NT2/D1 (cell line): ENCODE measurements around the gene SRPRA.
A peak's percentile ranks its signal among the peaks of the same experiment; 100 is the strongest.

Experiments
- DNase-seq: peaks from one replicate; pipeline ENCODE4 v3.0.0-alpha.2; 2011; ENCODE audit warnings: low read depth, low spot score
- H3K27me3 ChIP-seq: 2 replicates; pipeline ENCODE4 v1.6.0; 2011; ENCODE audit warnings: mild to moderate bottlenecking; ENCODE audit not compliant: insufficient read length, insufficient read depth
- H3K36me3 ChIP-seq: 2 replicates; pipeline ENCODE4 v1.6.1; 2011; ENCODE audit warnings: mild to moderate bottlenecking, low read length, mixed read lengths; ENCODE audit not compliant: insufficient read depth, insufficient read length
- H3K4me1 ChIP-seq: 2 replicates; pipeline ENCODE4 v1.5.1; 2011; ENCODE audit not compliant: insufficient read depth, insufficient read length
- H3K4me3 ChIP-seq: 2 replicates; pipeline ENCODE4 v1.5.1; 2011; ENCODE audit warnings: low read depth; ENCODE audit not compliant: insufficient read length
- H3K9ac ChIP-seq: 2 replicates; pipeline ENCODE4 v1.6.0; 2011; ENCODE audit warnings: low read depth; ENCODE audit not compliant: insufficient read length
- H3K9me3 ChIP-seq: 2 replicates; pipeline ENCODE4 v1.5.1; 2011; ENCODE audit warnings: mild to moderate bottlenecking, low read length; ENCODE audit not compliant: insufficient read depth
- SUZ12 ChIP-seq: IDR thresholded peaks from 2 replicates; pipeline ENCODE4 v1.6.1; 2011; ENCODE audit not compliant: insufficient read length, insufficient read depth; ENCODE audit errors: extremely low read depth
- YY1 ChIP-seq: IDR thresholded peaks from 2 replicates; pipeline ENCODE4 v1.6.1; 2011; ENCODE audit not compliant: insufficient read length, insufficient read depth
- ZNF274 ChIP-seq: IDR thresholded peaks from 2 replicates; pipeline ENCODE4 v1.6.1; 2011; ENCODE audit warnings: mild to moderate bottlenecking, low read depth, low read length

SRPRA gene

DNA sequence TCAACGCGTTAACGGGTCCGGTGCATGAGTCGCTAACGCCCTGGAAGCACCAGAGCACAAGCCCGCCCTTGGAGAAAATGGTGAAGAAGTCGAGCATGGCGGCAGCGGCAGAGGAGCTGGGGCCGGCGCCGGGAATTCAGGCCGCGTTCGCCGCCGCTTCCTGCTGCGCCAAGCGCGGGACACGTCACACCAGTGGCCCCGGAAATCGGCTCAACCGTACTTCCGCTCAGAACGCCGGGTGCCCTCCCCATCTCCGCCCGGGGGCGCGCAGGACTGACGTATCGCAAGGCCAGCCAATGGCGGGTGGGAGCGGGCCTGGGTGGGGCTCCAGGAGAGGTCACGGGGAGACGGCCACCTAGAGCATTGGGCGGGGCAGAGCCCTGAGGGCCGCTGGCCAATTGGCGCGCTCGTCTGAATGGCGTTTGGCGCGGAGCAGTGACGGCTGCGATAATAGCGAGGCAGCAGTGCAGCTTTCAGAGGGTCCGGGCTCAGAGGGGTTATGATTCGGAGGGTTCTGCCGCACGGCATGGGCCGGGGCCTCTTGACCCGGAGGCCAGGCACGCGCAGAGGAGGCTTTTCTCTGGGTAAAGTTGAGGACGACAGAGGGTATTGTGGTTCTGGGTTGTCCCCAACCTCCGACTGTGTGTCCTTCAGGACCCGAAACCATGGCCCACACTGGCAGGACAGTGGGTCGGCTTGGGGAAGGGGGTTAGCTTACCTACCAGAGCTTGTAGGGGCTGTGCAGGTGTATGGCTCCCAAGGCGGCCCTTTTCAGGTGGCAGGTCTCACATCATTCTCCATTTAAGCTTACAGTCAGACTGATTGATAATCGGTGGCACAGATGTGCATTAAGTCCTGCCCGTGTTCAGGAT lies at the start of gene SRPRA, which contains the start of gene FOXRED1:
Gene SRPRA, minus strand, starts transcription at position 188 of the 872 bp plus-strand sequence. Its CDS starts 91 bp downstream, at position 97.
Gene FOXRED1, plus strand, starts transcription at position 447 of the 872 bp plus-strand sequence. Its CDS starts 53 bp downstream, at position 500.
- DNase-seq, result peak; percentile 98
- peak within 1 kb of the TSS; percentile 94 for H3K4me3 ChIP-seq
- peaks cover 65% of the 10 kb centered on the region for H3K36me3 ChIP-seq
- peak within 1 kb of the TSS; percentile 97 for H3K9ac ChIP-seq
- H3K4me1 ChIP-seq, result no peaks in the 10 kb centered on the region
- H3K9me3 ChIP-seq, result no peaks in the 10 kb centered on the region
- H3K27me3 ChIP-seq, result no peaks in the 10 kb centered on the region
- TF ChIP-seq YY1 (no peak), ZNF274 (no peak), SUZ12 (no peak)

DNA sequence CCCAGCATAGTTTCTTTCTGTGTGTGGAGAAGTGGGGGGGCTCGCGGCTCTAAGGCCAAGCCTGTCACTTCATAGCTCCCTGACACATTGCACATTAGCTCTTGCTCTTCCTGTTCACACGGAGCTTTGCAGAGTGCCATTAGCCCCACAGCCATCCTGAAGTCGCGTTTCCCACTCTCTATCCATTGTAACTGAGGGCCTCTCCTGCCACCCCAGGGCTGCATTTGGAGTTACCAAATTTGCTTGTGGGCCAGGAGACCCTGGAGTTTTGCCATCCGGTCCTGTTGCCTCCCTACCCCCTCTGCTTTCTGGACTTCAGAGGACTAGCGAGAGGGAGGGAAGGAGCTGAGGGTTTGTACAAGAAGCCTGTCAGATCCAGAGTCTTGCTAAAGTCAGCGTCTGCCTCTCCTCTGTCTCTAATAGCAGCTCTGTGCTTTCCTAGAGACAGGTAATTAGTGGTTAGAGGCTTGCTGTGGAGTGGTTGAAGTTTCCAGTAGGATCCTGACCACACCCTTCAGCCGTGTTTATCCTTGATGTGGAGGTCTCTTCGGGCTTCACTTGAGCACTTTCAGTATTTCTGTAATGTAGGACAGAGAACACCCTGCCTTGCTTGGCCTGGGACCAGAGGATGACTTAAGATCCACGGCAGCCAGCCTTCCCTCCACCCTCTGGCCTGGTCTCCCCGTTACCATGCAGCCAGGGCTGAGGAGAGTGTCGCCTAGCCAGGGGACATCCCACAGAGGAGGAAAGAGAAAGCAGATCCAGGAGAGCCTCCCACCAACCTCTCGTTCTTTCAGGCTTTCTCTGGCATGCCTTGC lies 49.3 kb upstream of the SRPRA start:
- Histone ChIP-seq H3K27me3 (no peaks in the 10 kb centered on the region), H3K36me3 (peaks cover 4% of the 10 kb centered on the region), H3K9me3 (no peaks in the 10 kb centered on the region), H3K4me3 (no peak overlapping the region), H3K4me1 (no peaks in the 10 kb centered on the region), H3K9ac (no peak overlapping the region)
- TF ChIP-seq SUZ12 (no peak), YY1 (no peak), ZNF274 (no peak)
- no peak for DNase-seq

GRCh38 chr11:126317432-126317755 lies 48.7 kb upstream of the SRPRA start:
- Histone ChIP-seq H3K27me3 (no peaks in the 10 kb centered on the region), H3K4me3 (no peak overlapping the region), H3K4me1 (no peaks in the 10 kb centered on the region), H3K9me3 (no peaks in the 10 kb centered on the region), H3K36me3 (peaks cover 4% of the 10 kb centered on the region), H3K9ac (no peak overlapping the region)
- no peak for DNase-seq
- TF ChIP-seq SUZ12, result no peak
- no peak for TF ChIP-seq ZNF274
- TF ChIP-seq YY1, result no peak

DNA sequence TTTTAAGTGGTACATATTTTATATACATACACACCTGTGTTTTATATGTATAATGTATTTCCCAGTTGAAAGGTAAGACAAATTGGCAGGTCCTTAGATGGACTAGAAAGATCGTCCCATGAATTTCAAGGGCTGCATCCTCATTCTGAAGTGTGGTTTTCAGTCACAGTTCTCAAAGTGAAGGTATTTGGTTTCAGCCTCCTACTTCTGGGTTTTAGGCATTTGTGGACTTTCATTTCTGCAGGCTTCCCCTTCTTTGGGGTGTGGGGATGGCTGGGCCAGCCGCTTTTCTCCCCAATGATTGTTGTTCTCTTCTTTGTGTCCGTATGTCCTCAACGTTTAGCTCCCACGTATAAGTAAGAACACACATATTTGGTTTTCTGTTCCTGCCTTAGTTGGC lies 45.1 kb upstream of the SRPRA start:
- Histone ChIP-seq H3K27me3 (no peaks in the 10 kb centered on the region), H3K36me3 (peaks cover 8% of the 10 kb centered on the region), H3K4me3 (no peak overlapping the region), H3K4me1 (no peaks in the 10 kb centered on the region), H3K9ac (no peak overlapping the region), H3K9me3 (no peaks in the 10 kb centered on the region)
- TF ChIP-seq YY1 (no peak), ZNF274 (no peak), SUZ12 (no peak)
- no peak for DNase-seq

DNA sequence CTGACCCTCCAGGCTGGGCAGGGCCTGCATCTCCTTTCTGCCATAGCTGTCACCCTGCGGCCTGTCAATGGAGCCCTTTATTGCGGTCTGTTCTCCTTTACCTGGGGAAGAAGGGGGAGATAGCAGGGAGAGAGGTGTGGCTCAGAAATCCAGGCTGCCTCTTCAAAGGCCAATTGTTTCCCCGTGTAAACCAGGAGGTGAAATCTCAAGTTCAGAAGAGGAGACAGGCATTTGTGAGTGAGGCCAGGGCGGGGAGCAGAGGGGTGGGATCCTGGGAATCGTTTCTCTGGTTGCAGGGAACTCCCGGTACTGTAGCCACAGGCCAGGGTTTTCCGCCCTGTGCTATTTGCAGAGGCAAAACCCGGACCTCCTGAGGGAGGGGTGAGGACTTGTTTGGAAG lies 44.3 kb upstream of the SRPRA start:
- Histone ChIP-seq H3K9me3 (no peaks in the 10 kb centered on the region), H3K27me3 (no peaks in the 10 kb centered on the region), H3K4me1 (no peaks in the 10 kb centered on the region), H3K36me3 (peaks cover 8% of the 10 kb centered on the region), H3K9ac (no peak overlapping the region), H3K4me3 (no peak overlapping the region)
- TF ChIP-seq YY1, result no peak
- TF ChIP-seq ZNF274, result no peak
- TF ChIP-seq SUZ12, result no peak
- DNase-seq, result no peak

GRCh38 chr11:126311401-126312291 lies 43.0 kb upstream of the SRPRA start:
- TF ChIP-seq SUZ12 (no peak), YY1 (no peak), ZNF274 (no peak)
- Histone ChIP-seq H3K27me3 (no peaks in the 10 kb centered on the region), H3K9ac (no peak overlapping the region), H3K4me1 (no peaks in the 10 kb centered on the region), H3K36me3 (peaks cover 12% of the 10 kb centered on the region), H3K4me3 (no peak overlapping the region), H3K9me3 (no peaks in the 10 kb centered on the region)
- no peak for DNase-seq
